ENCODE data around the gene UBAC1. TPM values are rescaled to one million over a fixed set of nuclear protein-coding genes. Genes with fewer than 3 reads are reported as not detected.
"Not testable (repeated sequence)": the region's sequence is repeated elsewhere in the genome, so short reads cannot be mapped to it uniquely, and the experiment has no call there.

The UBAC1 gene
- total and polyA plus RNA-seq, 12 donors = 73.8 to 172 (median 85.5) TPM

GRCh38 chr9:135920973-135921585 lies 40.1 kb downstream of the UBAC1 start:
- ATAC-seq (peak in 3 of 8 donors; percentile 14 to 49 (median 32)), DNase-seq (no peak)
- H3K27me3 ChIP-seq = no peaks in the 10 kb centered on the region
- peaks cover 0 to under 1% (median 0%) of the 10 kb centered on the region in 9 donors for H3K4me1 ChIP-seq
- TF ChIP-seq CTCF (IDR thresholded peaks at IDR 0.05) = no peak
- H3K36me3 ChIP-seq = peaks cover 0 to 49% (median 13%) of the 10 kb centered on the region in 9 donors
- 78 to 88% methylated on average over 24 of the region's 24 CpGs for WGBS, 2 donors
- H3K4me3 ChIP-seq = no peak overlapping the region
- peaks cover 0 to 35% (median 22%) of the 10 kb centered on the region in 11 donors for H3K9me3 ChIP-seq
- intact Hi-C loops (cut with DNase I) = no loop called here
- no peak overlapping the region for H3K27ac ChIP-seq

GRCh38 chr9:135920256-135920930 lies 40.8 kb downstream of the UBAC1 start:
- peaks cover 0 to 49% (median 20%) of the 10 kb centered on the region in 9 donors for H3K36me3 ChIP-seq
- intact Hi-C loops (cut with DNase I) = no loop called here
- no peak overlapping the region for H3K27ac ChIP-seq
- H3K9me3 ChIP-seq = peaks cover 0 to 42% (median 22%) of the 10 kb centered on the region in 11 donors
- 92 to 95% methylated on average over 15 of the region's 15 CpGs for WGBS, 2 donors
- ATAC-seq (peak in 2 of 8 donors; percentile 23), DNase-seq (no peak)
- H3K4me1 ChIP-seq = no peaks in the 10 kb centered on the region
- H3K27me3 ChIP-seq = no peaks in the 10 kb centered on the region
- no peak for TF ChIP-seq CTCF (IDR thresholded peaks at IDR 0.05)
- H3K4me3 ChIP-seq = no peak overlapping the region

GRCh38 chr9:135919318-135919890 lies 41.8 kb downstream of the UBAC1 start:
- DNase-seq (no peak), ATAC-seq (peak in 2 of 8 donors; percentile 15 to 33)
- peaks cover 0 to 51% (median 25%) of the 10 kb centered on the region in 11 donors for H3K9me3 ChIP-seq
- intact Hi-C loops (cut with DNase I) = no loop called here
- H3K36me3 ChIP-seq = peaks cover 0 to 51% (median 30%) of the 10 kb centered on the region in 9 donors
- no peak overlapping the region for H3K4me3 ChIP-seq
- WGBS, 2 donors = 99% methylated on average over 11 of the region's 11 CpGs
- no peaks in the 10 kb centered on the region for H3K27me3 ChIP-seq
- H3K27ac ChIP-seq = no peak overlapping the region
- TF ChIP-seq CTCF (IDR thresholded peaks at IDR 0.05) = no peak
- H3K4me1 ChIP-seq = no peaks in the 10 kb centered on the region

- peaks cover 0 to 79% (median 30%) of the 10 kb centered on the region in 11 donors for H3K9me3 ChIP-seq
- H3K4me1 ChIP-seq; intact Hi-C loops (cut with DNase I); H3K27ac ChIP-seq; H3K4me3 ChIP-seq; H3K27me3 ChIP-seq; DNase-seq; ATAC-seq: not testable (repeated sequence)
- H3K36me3 ChIP-seq = peaks cover 0 to 65% (median 46%) of the 10 kb centered on the region in 9 donors
- 93 to 98% methylated on average over 12 of the region's 12 CpGs for WGBS, 2 donors
Measured at GRCh38 chr9:135916227-135916626, 44.9 kb downstream of the UBAC1 start.

Measured in heart right ventricle (tissue), 16 donors.